ENCODE data around the gene NDUFS3.

The NDUFS3 gene

GRCh38 chr11:47603295-47603694, 24.4 kb downstream of the NDUFS3 start:
- Histone ChIP-seq H3K27ac (ENCODE audit: extremely low read depth, low read depth, low read length) (no peak overlapping the region), H3K9me3 (ENCODE audit: control insufficient read depth, insufficient read depth, low read depth, low read length) (no peaks in the 10 kb centered on the region), H3K4me3 (ENCODE audit: low read depth, low read length) (no peak overlapping the region), H3K36me3 (ENCODE audit: control insufficient read depth in 2 of 2, insufficient read depth in 1 of 2, low read length in 2 of 2) (peaks cover 0 to 3% of the 10 kb centered on the region in 2 experiments; a peak in 1 of 3 replicates), H3K4me1 (ENCODE audit: control insufficient read depth, insufficient read depth, low read length) (no peaks in the 10 kb centered on the region)
- CTCF ChIA-PET, result interaction anchor here (0.7 to 1.2 kb wide), 2 partner anchors 24 to 34 kb away, joined by 3 read pairs; no protein-coding TSS in a partner anchor
- POLR2A ChIA-PET, result no interaction called here
- TF ChIP-seq ZNF202 (tag by site-specific recombination; IDR thresholded peaks at IDR 0.05; ENCODE audit: borderline replicate concordance) (no peak), ZNF76 (tag by site-specific recombination; IDR thresholded peaks at IDR 0.05; ENCODE audit: borderline replicate concordance, low read depth) (no peak), KLF17 (tag by site-specific recombination; IDR thresholded peaks at IDR 0.05) (no peak), ZNF175 (tag by site-specific recombination; IDR thresholded peaks at IDR 0.05) (no peak), MZF1 (tag by site-specific recombination; IDR thresholded peaks at IDR 0.05; ENCODE audit: borderline replicate concordance) (no peak), OVOL3 (tag by site-specific recombination; IDR thresholded peaks at IDR 0.05) (no peak), ZBTB8A (tag by site-specific recombination; IDR thresholded peaks at IDR 0.05) (no peak), ZSCAN18 (tag by site-specific recombination; IDR thresholded peaks at IDR 0.05) (no peak), BCL11B (tag by site-specific recombination; IDR thresholded peaks at IDR 0.05; ENCODE audit: low read depth) (no peak), HOXA7 (CRISPR knock-in tag; IDR thresholded peaks at IDR 0.05; ENCODE audit: borderline replicate concordance) (no peak), ZNF433 (tag by site-specific recombination; IDR thresholded peaks at IDR 0.05; ENCODE audit: low read depth) (no peak), ZNF221 (tag by site-specific recombination; IDR thresholded peaks at IDR 0.05; ENCODE audit: borderline replicate concordance) (no peak), ZNF223 (tag by site-specific recombination; IDR thresholded peaks at IDR 0.05) (no peak), ZNF707 (tag by site-specific recombination; IDR thresholded peaks at IDR 0.05) (no peak), ZNF169 (tag by site-specific recombination; IDR thresholded peaks at IDR 0.05) (no peak), SCRT1 (tag by site-specific recombination; IDR thresholded peaks at IDR 0.05; ENCODE audit: borderline replicate concordance) (no peak), ZNF704 (tag by site-specific recombination; IDR thresholded peaks at IDR 0.05) (no peak), ZNF664 (tag by site-specific recombination; IDR thresholded peaks at IDR 0.05) (no peak), ZNF623 (tag by site-specific recombination; IDR thresholded peaks at IDR 0.05) (no peak), ZNF585B (tag by site-specific recombination; IDR thresholded peaks at IDR 0.05) (no peak)

GRCh38 chr11:47605921-47606320, 27.0 kb downstream of the NDUFS3 start:
- Histone ChIP-seq H3K4me1 (ENCODE audit: control insufficient read depth, insufficient read depth, low read length) (no peaks in the 10 kb centered on the region), H3K36me3 (ENCODE audit: control insufficient read depth in 2 of 2, insufficient read depth in 1 of 2, low read length in 2 of 2) (peaks cover 0 to 7% of the 10 kb centered on the region in 2 experiments; a peak in 1 of 3 replicates), H3K4me3 (ENCODE audit: low read depth, low read length) (no peak overlapping the region), H3K9me3 (ENCODE audit: control insufficient read depth, insufficient read depth, low read depth, low read length) (no peaks in the 10 kb centered on the region), H3K27ac (ENCODE audit: extremely low read depth, low read depth, low read length) (no peak overlapping the region)
- ChIA-PET CTCF (interaction anchor here (0.7 to 2.5 kb wide), 3 partner anchors 11 to 396 kb away, joined by 3 to 14 read pairs (median 6); no protein-coding TSS in a partner anchor), POLR2A (no interaction called here)
- TF ChIP-seq ZNF112 (tag by site-specific recombination; IDR thresholded peaks at IDR 0.05) (no peak), ZBTB11 (tag by site-specific recombination; conservative IDR thresholded peaks at IDR 0.05; ENCODE audit: low read depth) (no peak), ZNF416 (tag by site-specific recombination; IDR thresholded peaks at IDR 0.05) (no peak), INSM2 (tag by site-specific recombination; IDR thresholded peaks at IDR 0.05) (no peak)

Data from HEK293 (cell line).